Neuron (in vitro differentiated cells): Measurements from ENCODE around the gene HRH2.

Experiments used
- H2AFZ ChIP-seq: one replicate; pipeline ENCODE4 v1.6.1; 2013; ENCODE audit warnings: low read depth, mild to moderate bottlenecking, inconsistent platforms, low read length, moderate library complexity
- H3K27me3 ChIP-seq: one replicate; pipeline ENCODE4 v1.6.1; 2013; ENCODE audit warnings: low read length; ENCODE audit not compliant: insufficient read depth
- H3K36me3 ChIP-seq: one replicate; pipeline ENCODE4 v1.6.1; 2013; ENCODE audit warnings: low read length; ENCODE audit not compliant: insufficient read depth
- H3K4me1 ChIP-seq: one replicate; pipeline ENCODE4 v1.6.1; 2013; ENCODE audit warnings: low read length; ENCODE audit not compliant: insufficient read depth
- H3K4me3 ChIP-seq: 2 replicates; pipeline ENCODE4 v1.5.1; 2013; ENCODE audit warnings: mild to moderate bottlenecking, low read length, moderate library complexity
- H3K9me3 ChIP-seq: one replicate; pipeline ENCODE4 v1.6.1; 2013; ENCODE audit warnings: low read length

The HRH2 gene

GRCh38 chr5:175706499-175706898, 48.6 kb downstream of the HRH2 start:
- H3K4me3 ChIP-seq: no peak overlapping the region
- H3K36me3 ChIP-seq: no peaks in the 10 kb centered on the region
- no peak overlapping the region for H2AFZ ChIP-seq
- H3K27me3 ChIP-seq: no peaks in the 10 kb centered on the region
- H3K4me1 ChIP-seq: no peaks in the 10 kb centered on the region
- H3K9me3 ChIP-seq: no peaks in the 10 kb centered on the region

DNA sequence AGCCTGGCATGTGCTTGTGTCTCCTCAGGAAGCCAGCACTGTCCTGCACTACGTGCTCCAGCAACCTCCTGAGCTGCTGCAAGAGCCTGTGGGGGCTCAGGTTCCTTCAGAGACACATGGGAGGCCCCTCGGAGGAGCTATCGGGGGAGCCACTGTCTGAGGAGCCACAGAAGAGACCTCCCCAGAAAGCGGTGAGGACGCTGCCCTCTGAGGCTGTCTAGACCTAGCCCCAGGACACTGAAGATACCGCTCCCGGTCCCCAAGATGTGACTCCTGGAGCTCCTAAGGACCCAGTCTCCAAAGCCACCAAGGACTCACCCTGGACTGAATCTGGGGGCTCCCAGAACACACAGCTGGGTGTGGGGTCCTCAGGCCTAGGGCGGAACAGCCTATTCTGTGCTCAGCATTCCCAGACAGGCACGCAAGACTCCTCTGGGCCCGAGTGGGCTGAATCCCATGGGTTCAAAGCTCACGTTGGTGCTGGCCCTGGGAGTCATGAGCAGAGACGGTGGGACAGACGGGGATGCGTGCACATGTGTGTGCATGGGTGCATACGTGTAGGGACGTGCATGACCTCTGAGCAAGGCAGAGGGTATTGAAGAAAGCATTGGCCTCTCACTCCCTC, 50.0 kb downstream of the HRH2 start:
- Histone ChIP-seq H3K4me1 (no peaks in the 10 kb centered on the region), H3K36me3 (no peaks in the 10 kb centered on the region), H2AFZ (no peak overlapping the region), H3K9me3 (no peaks in the 10 kb centered on the region), H3K27me3 (no peaks in the 10 kb centered on the region), H3K4me3 (no peak overlapping the region)

DNA sequence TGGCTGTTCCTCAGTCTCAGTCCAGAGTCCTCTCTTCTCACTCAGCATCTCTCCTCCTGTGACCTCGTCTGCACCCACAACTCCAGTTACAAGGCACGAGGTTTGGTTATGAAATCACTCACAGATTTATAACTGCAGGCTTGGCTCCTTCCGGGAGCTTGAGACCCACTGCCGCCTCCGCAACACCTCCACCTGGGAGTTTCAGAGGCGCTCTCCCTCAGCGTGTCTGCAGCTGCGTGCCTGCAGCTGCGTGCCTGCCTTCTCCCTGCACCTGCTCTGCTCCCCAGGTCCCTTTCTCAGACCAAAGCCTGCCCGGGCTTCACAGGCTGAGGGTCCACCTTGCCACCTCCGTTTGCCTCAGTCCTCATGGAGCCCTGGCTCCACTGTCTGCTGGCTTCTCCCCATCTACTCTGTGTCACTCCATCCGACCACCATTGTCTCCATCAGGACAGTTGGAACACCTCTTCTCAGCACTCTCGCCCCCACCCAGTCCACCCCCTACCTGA, 51.5 kb downstream of the HRH2 start:
- H3K27me3 ChIP-seq: no peaks in the 10 kb centered on the region
- no peaks in the 10 kb centered on the region for H3K36me3 ChIP-seq
- H2AFZ ChIP-seq: no peak overlapping the region
- no peaks in the 10 kb centered on the region for H3K9me3 ChIP-seq
- H3K4me3 ChIP-seq: no peak overlapping the region
- no peaks in the 10 kb centered on the region for H3K4me1 ChIP-seq

GRCh38 chr5:175710326-175710725, 52.5 kb downstream of the HRH2 start:
- Histone ChIP-seq H3K27me3 (no peaks in the 10 kb centered on the region), H3K4me3 (no peak overlapping the region), H3K36me3 (no peaks in the 10 kb centered on the region), H3K4me1 (no peaks in the 10 kb centered on the region), H3K9me3 (no peaks in the 10 kb centered on the region), H2AFZ (no peak overlapping the region)

GRCh38 chr5:175711031-175711430, 53.2 kb downstream of the HRH2 start:
- Histone ChIP-seq H3K9me3 (no peaks in the 10 kb centered on the region), H3K36me3 (no peaks in the 10 kb centered on the region), H3K27me3 (no peaks in the 10 kb centered on the region), H3K4me3 (no peak overlapping the region), H3K4me1 (no peaks in the 10 kb centered on the region), H2AFZ (no peak overlapping the region)

GRCh38 chr5:175711472-175712312, 53.8 kb downstream of the HRH2 start:
- no peaks in the 10 kb centered on the region for H3K4me1 ChIP-seq
- H3K9me3 ChIP-seq: no peaks in the 10 kb centered on the region
- no peaks in the 10 kb centered on the region for H3K36me3 ChIP-seq
- H3K27me3 ChIP-seq: no peaks in the 10 kb centered on the region
- H2AFZ ChIP-seq: no peak overlapping the region
- no peak overlapping the region for H3K4me3 ChIP-seq

GRCh38 chr5:175712313-175712680, 54.4 kb downstream of the HRH2 start:
- Histone ChIP-seq H3K9me3 (no peaks in the 10 kb centered on the region), H2AFZ (no peak overlapping the region), H3K4me1 (no peaks in the 10 kb centered on the region), H3K36me3 (no peaks in the 10 kb centered on the region), H3K27me3 (no peaks in the 10 kb centered on the region), H3K4me3 (no peak overlapping the region)

DNA sequence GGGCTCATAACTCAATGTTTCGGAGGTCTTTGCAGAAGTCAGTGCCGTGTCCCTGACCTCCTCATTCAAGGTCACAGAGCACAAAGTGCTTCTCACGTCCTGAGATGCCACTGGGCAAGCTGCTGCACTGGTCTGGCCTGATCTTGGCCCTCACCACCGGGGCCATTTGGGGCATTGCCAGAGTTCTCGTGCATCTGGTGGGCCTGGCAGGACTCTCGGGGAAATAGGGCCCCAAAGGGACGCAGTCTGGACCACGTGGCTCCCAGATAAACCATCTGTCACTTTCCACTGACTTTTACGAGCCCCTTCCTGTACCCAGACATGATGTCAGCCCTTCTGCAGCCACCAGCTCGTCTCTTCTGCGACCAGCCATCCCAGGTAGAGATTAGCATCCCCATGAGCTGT, 54.8 kb downstream of the HRH2 start:
- no peaks in the 10 kb centered on the region for H3K9me3 ChIP-seq
- H3K36me3 ChIP-seq: no peaks in the 10 kb centered on the region
- H3K4me3 ChIP-seq: no peak overlapping the region
- no peaks in the 10 kb centered on the region for H3K27me3 ChIP-seq
- H2AFZ ChIP-seq: no peak overlapping the region
- H3K4me1 ChIP-seq: no peaks in the 10 kb centered on the region

GRCh38 chr5:175713930-175714329, 56.1 kb downstream of the HRH2 start:
- Histone ChIP-seq H3K27me3 (no peaks in the 10 kb centered on the region), H2AFZ (no peak overlapping the region), H3K4me1 (no peaks in the 10 kb centered on the region), H3K9me3 (no peaks in the 10 kb centered on the region), H3K4me3 (no peak overlapping the region), H3K36me3 (no peaks in the 10 kb centered on the region)

DNA sequence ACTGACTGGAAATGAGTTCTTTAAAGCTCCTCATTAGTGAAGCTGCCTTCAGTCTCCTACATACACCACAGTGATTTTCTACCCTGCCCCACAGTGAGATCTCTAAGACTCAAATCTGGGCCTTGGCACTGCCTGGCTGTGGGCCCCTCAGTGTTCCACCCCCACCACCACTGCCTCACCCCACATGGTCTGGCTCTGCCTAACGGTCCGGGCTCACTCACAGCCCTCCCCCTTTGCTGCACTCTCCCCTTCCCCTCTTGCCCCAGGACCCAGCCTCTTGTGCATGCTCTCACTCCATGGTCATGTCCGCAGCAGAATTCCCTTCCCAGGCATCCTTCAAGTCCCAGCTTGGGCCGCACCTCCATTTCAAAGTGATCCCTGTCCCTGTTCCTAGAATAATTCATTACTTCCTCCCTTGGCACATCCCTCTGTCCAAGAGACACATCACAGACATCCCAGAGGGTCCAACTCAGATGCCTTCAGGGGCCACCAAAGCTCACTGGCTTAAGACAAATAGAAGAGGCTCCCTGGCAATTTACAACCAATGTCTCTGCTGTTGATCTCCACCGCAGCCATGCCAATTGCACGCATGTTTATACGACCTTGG, 56.7 kb downstream of the HRH2 start:
- Histone ChIP-seq H3K36me3 (no peaks in the 10 kb centered on the region), H3K4me3 (no peak overlapping the region), H3K4me1 (no peaks in the 10 kb centered on the region), H3K9me3 (no peaks in the 10 kb centered on the region), H3K27me3 (no peaks in the 10 kb centered on the region), H2AFZ (no peak overlapping the region)

DNA sequence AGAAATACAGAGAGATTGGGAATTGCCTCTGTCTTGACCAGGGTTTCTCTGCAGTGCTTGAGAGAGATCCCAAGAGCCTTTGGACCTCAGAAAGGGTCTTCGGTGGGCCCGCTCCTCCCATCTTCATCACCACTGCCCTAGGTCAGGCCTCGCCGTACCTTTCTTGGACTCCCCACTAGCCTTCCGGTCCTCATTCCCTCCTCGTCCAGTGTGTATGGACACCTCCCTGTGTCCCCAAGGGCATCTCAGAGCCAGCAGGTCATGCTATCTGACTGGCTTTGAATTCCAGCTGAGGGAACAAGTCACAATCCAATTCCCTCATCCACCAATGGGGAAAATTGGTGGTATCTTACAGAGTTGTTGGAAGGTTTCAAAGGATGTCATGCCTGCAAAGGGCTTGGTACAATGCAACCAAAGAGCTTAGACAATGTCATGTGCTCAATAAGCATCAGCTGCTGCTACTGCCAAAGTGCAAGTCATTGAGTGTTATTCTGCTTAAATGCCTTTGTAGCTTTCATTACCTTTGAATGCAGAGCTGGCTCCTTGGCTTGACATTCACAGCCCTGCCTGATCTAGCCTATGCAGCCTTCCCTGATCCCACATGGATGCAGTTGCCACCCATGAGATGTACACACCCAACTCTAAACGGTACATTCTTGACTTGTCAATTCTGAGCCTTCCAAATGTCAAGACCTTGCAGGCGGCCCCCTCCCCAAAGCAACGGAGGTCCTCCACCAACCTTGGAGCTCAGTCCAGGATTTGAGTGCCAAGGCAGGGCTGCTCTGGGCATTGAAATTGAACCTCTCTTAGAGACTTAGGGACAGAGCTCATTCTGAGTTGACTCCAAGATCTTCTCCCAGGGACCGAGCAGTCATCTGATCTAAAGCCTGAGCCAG, 58.0 kb downstream of the HRH2 start:
- no peak overlapping the region for H2AFZ ChIP-seq
- H3K27me3 ChIP-seq: no peaks in the 10 kb centered on the region
- H3K4me1 ChIP-seq: no peaks in the 10 kb centered on the region
- no peaks in the 10 kb centered on the region for H3K36me3 ChIP-seq
- H3K4me3 ChIP-seq: no peak overlapping the region
- no peaks in the 10 kb centered on the region for H3K9me3 ChIP-seq

- H3K4me1 ChIP-seq: no peaks in the 10 kb centered on the region
- H3K9me3 ChIP-seq: no peaks in the 10 kb centered on the region
- H3K27me3 ChIP-seq: no peaks in the 10 kb centered on the region
- H2AFZ ChIP-seq: no peak overlapping the region
- H3K4me3 ChIP-seq: no peak overlapping the region
- H3K36me3 ChIP-seq: no peaks in the 10 kb centered on the region
Measured at GRCh38 chr5:175717837-175718236, 60.0 kb downstream of the HRH2 start.
